Right lobe of liver (tissue), 4 donors: ENCODE measurements around the gene RGS13.

Experiments used
- POLR2A ChIP-seq: fragments of 450-650 bp; IDR thresholded peaks from one replicate; pipeline ENCODE4 v1.6.1; 2017; ENCODE audit warnings: antibody characterized with exemption, mild to moderate bottlenecking
- TF ChIP-seq, protein P1 (sequence below), 4 donors: fragments of 200-600 bp in 3 of 4; fragments of 450-650 bp in 1 of 4; IDR thresholded peaks; one replicate each; pipeline versions ENCODE4 v1.5.1 to v1.8.0; 2016 to 2022; ENCODE audit warnings: antibody characterized with exemption in 4 of 4, mild to moderate bottlenecking in 2 of 4
- donor health status: DM: no; HTN: no; CAD: no.
- donor health status: DM: no; HTN: no; CAD: no.
- donor health status: DM: no; HTN: yes; CAD: no.

DNA sequence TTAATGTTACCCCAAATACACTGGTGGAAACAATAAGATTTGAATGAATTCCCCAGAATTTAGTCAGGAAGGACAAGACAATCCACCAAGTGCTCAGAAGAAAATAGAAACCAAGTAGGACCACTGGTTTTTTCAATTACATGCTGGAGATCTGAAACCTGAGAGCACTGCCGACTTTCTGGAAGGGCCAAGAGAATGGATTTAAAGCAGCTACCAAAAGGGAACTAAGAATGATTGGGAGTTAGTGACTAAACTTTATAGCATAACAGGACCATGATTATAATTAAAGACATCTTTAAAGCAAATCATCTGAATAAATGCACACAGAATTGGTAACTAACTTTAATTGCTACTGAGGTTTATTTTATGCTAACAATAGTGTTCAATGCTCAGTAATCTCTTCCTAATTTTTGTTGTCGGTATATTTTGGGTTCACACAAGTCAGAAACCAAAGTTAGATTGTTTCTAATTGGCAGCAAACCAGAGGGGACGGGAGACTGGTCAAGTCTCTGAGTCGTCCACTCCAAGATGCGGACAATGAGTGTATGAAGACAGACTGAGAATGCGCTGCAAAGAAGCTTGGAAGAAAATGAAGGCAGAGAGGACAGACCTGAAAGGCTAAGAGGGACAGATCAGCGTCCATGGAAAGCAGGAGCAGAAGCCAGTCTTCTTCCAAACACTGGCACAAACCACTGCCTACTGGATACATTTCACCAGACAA is 2.3 kb upstream of the RGS13 start:
- TF ChIP-seq, protein P1, sequence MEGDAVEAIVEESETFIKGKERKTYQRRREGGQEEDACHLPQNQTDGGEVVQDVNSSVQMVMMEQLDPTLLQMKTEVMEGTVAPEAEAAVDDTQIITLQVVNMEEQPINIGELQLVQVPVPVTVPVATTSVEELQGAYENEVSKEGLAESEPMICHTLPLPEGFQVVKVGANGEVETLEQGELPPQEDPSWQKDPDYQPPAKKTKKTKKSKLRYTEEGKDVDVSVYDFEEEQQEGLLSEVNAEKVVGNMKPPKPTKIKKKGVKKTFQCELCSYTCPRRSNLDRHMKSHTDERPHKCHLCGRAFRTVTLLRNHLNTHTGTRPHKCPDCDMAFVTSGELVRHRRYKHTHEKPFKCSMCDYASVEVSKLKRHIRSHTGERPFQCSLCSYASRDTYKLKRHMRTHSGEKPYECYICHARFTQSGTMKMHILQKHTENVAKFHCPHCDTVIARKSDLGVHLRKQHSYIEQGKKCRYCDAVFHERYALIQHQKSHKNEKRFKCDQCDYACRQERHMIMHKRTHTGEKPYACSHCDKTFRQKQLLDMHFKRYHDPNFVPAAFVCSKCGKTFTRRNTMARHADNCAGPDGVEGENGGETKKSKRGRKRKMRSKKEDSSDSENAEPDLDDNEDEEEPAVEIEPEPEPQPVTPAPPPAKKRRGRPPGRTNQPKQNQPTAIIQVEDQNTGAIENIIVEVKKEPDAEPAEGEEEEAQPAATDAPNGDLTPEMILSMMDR (IDR thresholded peaks at IDR 0.05) = no peak
- TF ChIP-seq POLR2A = no peak
